GM19035 (cell line): ENCODE measurements around the gene ABITRAM.

Experiments used
- ATAC-seq: cut with Tn5 transposase; IDR thresholded peaks from one replicate; pipeline ENCODE4 v1.9.1; 2021; ENCODE audit not compliant: unreplicated experiment

The ABITRAM gene

DNA sequence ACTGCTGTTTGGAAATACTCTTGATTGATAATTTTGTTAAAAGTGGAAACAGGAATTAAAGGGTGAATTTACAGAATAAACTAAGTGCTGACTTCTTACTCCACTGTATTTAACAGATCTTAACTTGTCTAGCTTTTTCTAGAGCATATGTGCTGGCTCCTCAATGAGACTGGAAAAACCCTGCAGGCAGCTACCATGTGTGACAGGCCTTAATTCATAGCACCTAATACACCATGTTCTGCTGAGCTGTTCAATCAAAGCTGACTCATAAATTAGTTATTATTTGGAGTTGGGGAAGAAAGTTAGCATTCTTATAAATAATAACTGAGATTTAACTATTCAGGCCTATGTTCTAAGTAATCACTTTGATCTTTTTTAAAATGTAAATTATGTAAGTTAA, 49.7 kb downstream of the ABITRAM start:
- no peak for ATAC-seq
